GM23338 (cell line): ENCODE results near the gene NDUFS7. TPM values are rescaled to one million over a fixed set of nuclear protein-coding genes. Genes with fewer than 3 reads are reported as not detected.

ENCODE experiments used
- CREB1 ChIP-seq: fragments of 250-450 bp; sonication (Bioruptor Pico); IDR thresholded peaks from 2 replicates; pipeline ENCODE4 v1.5.0; 2020; ENCODE audit warnings: low read depth, mild to moderate bottlenecking, moderate library complexity
- CTCF ChIP-seq, 2 experiments: fragments of 200-600 bp in 1 of 2; sonication (generic) in 1 of 2; conservative IDR thresholded peaks; 2 replicates each; pipeline versions ENCODE4 v1.5.1 to v1.6.1; 2016 to 2017; ENCODE audit warnings: antibody characterized with exemption in 2 of 2, low read depth in 2 of 2, mild to moderate bottlenecking in 2 of 2, moderate library complexity in 1 of 2
- ETS1 ChIP-seq: IDR thresholded peaks from 2 replicates; pipeline ENCODE4 v1.6.1; 2016; ENCODE audit warnings: antibody characterized with exemption
- EZH2 ChIP-seq: fragments of 200-600 bp; sonication (generic); IDR thresholded peaks from one replicate; pipeline ENCODE4 v1.8.0; 2017; ENCODE audit warnings: antibody characterized with exemption, mild to moderate bottlenecking, low read depth; ENCODE audit not compliant: unreplicated experiment
- EZH2phosphoT487 ChIP-seq: fragments of 200-600 bp; sonication (generic); IDR thresholded peaks from one replicate; pipeline ENCODE4 v1.8.1; 2018; ENCODE audit warnings: antibody characterized with exemption; ENCODE audit not compliant: unreplicated experiment
- JUNB ChIP-seq: IDR thresholded peaks from one replicate; pipeline ENCODE4 v1.6.1; 2016; ENCODE audit warnings: antibody characterized with exemption; ENCODE audit not compliant: unreplicated experiment
- NANOG ChIP-seq: IDR thresholded peaks from 2 replicates; pipeline ENCODE4 v1.6.1; 2016; ENCODE audit warnings: antibody characterized with exemption, borderline replicate concordance
- POLR2AphosphoS5 ChIP-seq: IDR thresholded peaks from 2 replicates; pipeline ENCODE4 v1.6.1; 2016; ENCODE audit warnings: antibody characterized with exemption, low read depth
- REST ChIP-seq: IDR thresholded peaks from one replicate; pipeline ENCODE4 v1.6.1; 2018; ENCODE audit warnings: antibody characterized with exemption; ENCODE audit not compliant: unreplicated experiment
- STAT1 ChIP-seq: IDR thresholded peaks from one replicate; pipeline ENCODE4 v1.6.1; 2016; ENCODE audit warnings: antibody characterized with exemption; ENCODE audit not compliant: unreplicated experiment
- ZNF114 ChIP-seq: fragments of 250-450 bp; sonication (Bioruptor Pico); IDR thresholded peaks from 2 replicates; pipeline ENCODE4 v1.5.0; 2020; ENCODE audit warnings: mild to moderate bottlenecking, moderate library complexity
- ZNF331 ChIP-seq: fragments of 250-450 bp; sonication (Bioruptor Pico); IDR thresholded peaks from 2 replicates; pipeline ENCODE4 v1.5.0; 2020; ENCODE audit warnings: low read depth, mild to moderate bottlenecking, moderate library complexity
- polyA plus RNA-seq: library from polyadenylated mRNA; unstranded; fragments of >200 nt; fragmentation: Nextera tagmentation; extraction: Ambion mirVana; gene quantifications from 2 replicates; pipeline ENCODE4 v1.2.1, GENCODE V29; 2016
- total RNA-seq: library from RNA; depleted of rRNA; stranded (reverse); fragments of >200 nt; shearing (Covaris generic); gene quantifications from 2 replicates; pipeline ENCODE4 v1.2.3, GENCODE V29; 2014

NDUFS7 gene
- total and polyA plus RNA-seq, 2 experiments from 2014 or later = 132 to 203 TPM

GRCh38 chr19:1407528-1408299 lies 24.0 kb downstream of the NDUFS7 start, which contains the start of gene DAZAP1 (continued):
- TF ChIP-seq REST = no peak
- TF ChIP-seq ZNF114 (CRISPR knock-in tag) = no peak
- no peak for TF ChIP-seq EZH2
- no peak for TF ChIP-seq ZNF331 (CRISPR knock-in tag)
- TF ChIP-seq STAT1 = no peak
- TF ChIP-seq ETS1 = no peak
- no peak for TF ChIP-seq CREB1 (CRISPR knock-in tag)
- no peak for TF ChIP-seq EZH2phosphoT487
- no peak for TF ChIP-seq JUNB
- TF ChIP-seq NANOG = no peak
- no peak for TF ChIP-seq POLR2AphosphoS5
- no peak for TF ChIP-seq CTCF (conservative IDR thresholded peaks at IDR 0.05; ENCODE audit: low read depth in 2 of 2)
